Heart right ventricle (tissue), 16 donors: ENCODE data around the gene UTP3. TPM values are rescaled to one million over a fixed set of nuclear protein-coding genes. Genes with fewer than 3 reads are reported as not detected.

ENCODE experiments used
- ATAC-seq, 8 donors: fragments of 200-7000 bp; cut with Tn5 transposase; one replicate each; pipeline ENCODE4 v1.9.1; 2020; ENCODE audit warnings: mild to moderate bottlenecking in 8 of 8, moderate library complexity in 8 of 8, moderate number of reproducible peaks in 1 of 8
- DNase-seq, 2 donors: peaks; one replicate each; pipeline ENCODE4 v3.0.0-alpha.2; 2020
- H3K27ac ChIP-seq, 10 donors: fragments of 200-600 bp; sonication (generic) in 2 of 10; one replicate each; pipeline versions ENCODE4 v1.5.0 to v1.8.0; 2020 to 2022; ENCODE audit warnings: mild to moderate bottlenecking in 3 of 10
- H3K27me3 ChIP-seq, 7 donors: fragments of 200-600 bp; one replicate each; pipeline ENCODE4 v1.8.0; 2021 to 2022; ENCODE audit warnings: mild to moderate bottlenecking in 2 of 7
- H3K36me3 ChIP-seq, 9 donors: fragments of 200-600 bp; sonication (generic) in 1 of 9; one replicate each; pipeline versions ENCODE4 v1.5.0 to v1.8.0; 2020 to 2022; ENCODE audit warnings: mild to moderate bottlenecking in 2 of 9
- H3K4me1 ChIP-seq, 9 donors: fragments of 200-600 bp; sonication (generic) in 1 of 9; one replicate each; pipeline versions ENCODE4 v1.5.0 to v1.8.0; 2020 to 2022; ENCODE audit warnings: mild to moderate bottlenecking in 4 of 9
- H3K4me3 ChIP-seq, 10 donors: fragments of 200-600 bp; sonication (generic) in 2 of 10; one replicate each; pipeline versions ENCODE4 v1.5.0 to v1.8.0; 2020 to 2022; ENCODE audit warnings: mild to moderate bottlenecking in 7 of 10, moderate library complexity in 2 of 10
- H3K9me3 ChIP-seq, 11 donors: fragments of 200-600 bp in 10 of 11; sonication (generic) in 2 of 11; one replicate each; pipeline versions ENCODE4 v1.5.0 to v1.8.0; 2013 to 2022; ENCODE audit warnings: mild to moderate bottlenecking in 2 of 11, control low read depth in 1 of 11, moderate library complexity in 1 of 11
- whole genome bisulfite sequencing, 2 donors: extraction: QIAGEN DNeasy Blood & Tissue Kit; methylation state at CpG; one replicate each; pipeline ENCODE4 v1.1.7; 2013; ENCODE audit warnings: inconsistent platforms in 1 of 2; 5-methylcytosine and 5-hydroxymethylcytosine counted together
- intact Hi-C, 10 donors: fragments of 100-400 bp; cut with DNase I; formaldehyde crosslinking; loops; one replicate each; pipeline versions ENCODE4 v1.11.1 to v1.14.2; 2022
- polyA plus RNA-seq, 2 donors: library from polyadenylated mRNA; stranded (reverse); fragments of 200-250 nt; gene quantifications; one replicate each; pipeline ENCODE4 v1.2.3, GENCODE V29; 2013
- total RNA-seq, 10 donors: library from RNA; stranded (reverse); fragmentation: NEBNext Ultra II Directional in 3 of 10; extraction: Animal tissue kit (Norgen Biotek cat#: 25700) in 3 of 10; gene quantifications; one replicate each; pipeline versions ENCODE4 v1.2.1 to v1.2.4, GENCODE V29; 2021 to 2023
- TF ChIP-seq, protein P1 (sequence below), 9 donors: fragments of 200-600 bp; sonication (generic) in 2 of 9; IDR thresholded peaks; one replicate each; pipeline versions ENCODE4 v1.5.0 to v1.8.0; 2021 to 2022; ENCODE audit warnings: antibody characterized with exemption in 9 of 9, mild to moderate bottlenecking in 5 of 9, moderate library complexity in 1 of 9
- donor health status: Arrhythmogenic right ventricular cardiomyopathy.
- donor health status: ischemic (EF 13 %, LVEDD 7.1; RV severe dilation, severe dysfunction).
- donor health status: healthy with polysubstance abuse.
- donor health status: DM: no; HTN: yes; CAD: no.
- donor health status: DM: no; HTN: no; CAD: no.
- donor health status: ischemic (EF 25% LVEDD 6.9; RV normal size, moderate dysfunction).
- donor health status: ischemic (EF 25% LVEDD 5.7; RV mildly dilated, moderate dysfunction).
- donor health status: healthy.
- donor health status: DM: yes; HTN: yes; CAD: no.
- donor health status: Ischemic cardiomyopathy.
- donor health status: ischemic (EF 35%, LVEDD 5.7; RV mildly dilated, moderate dysfunction).
- donor health status: nonischemic (EF 11% LVEDD 7.7; RV severe dilation, severe dysfunction).
- donor health status: DM: yes; HTN: yes; CAD: no.
- donor health status: PGD.
- donor health status: ischemic (EF 29% LVEDD 5.4; RV normal size, mild dysfunction).
- donor health status: nonischemic (EF 23%, LVEDD 6.1; RV moderate dilation, normal function).

UTP3 gene
- total and polyA plus RNA-seq, 12 donors, result 12.9 to 20.4 (median 17.4) TPM

DNA sequence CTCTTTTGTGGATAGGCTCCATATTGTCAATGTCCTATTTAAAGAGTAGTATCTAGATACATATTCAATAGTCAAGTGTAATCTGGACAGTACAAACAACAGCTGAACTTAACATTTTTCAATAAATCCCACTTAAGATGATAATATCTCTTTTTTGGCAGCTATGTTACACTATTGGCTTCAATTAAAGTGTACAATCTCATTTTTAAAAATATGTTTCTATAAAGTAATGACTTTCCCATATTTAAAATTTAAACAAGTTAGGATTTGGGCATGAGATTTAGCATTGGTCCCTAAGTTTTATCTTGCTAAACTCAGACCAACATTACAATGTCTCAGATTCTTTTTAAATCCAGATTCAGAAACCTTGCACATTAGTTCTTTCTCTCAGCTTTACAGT is 14.1 kb upstream of the UTP3 start:
- no peak for ATAC-seq
- TF ChIP-seq, protein P1, sequence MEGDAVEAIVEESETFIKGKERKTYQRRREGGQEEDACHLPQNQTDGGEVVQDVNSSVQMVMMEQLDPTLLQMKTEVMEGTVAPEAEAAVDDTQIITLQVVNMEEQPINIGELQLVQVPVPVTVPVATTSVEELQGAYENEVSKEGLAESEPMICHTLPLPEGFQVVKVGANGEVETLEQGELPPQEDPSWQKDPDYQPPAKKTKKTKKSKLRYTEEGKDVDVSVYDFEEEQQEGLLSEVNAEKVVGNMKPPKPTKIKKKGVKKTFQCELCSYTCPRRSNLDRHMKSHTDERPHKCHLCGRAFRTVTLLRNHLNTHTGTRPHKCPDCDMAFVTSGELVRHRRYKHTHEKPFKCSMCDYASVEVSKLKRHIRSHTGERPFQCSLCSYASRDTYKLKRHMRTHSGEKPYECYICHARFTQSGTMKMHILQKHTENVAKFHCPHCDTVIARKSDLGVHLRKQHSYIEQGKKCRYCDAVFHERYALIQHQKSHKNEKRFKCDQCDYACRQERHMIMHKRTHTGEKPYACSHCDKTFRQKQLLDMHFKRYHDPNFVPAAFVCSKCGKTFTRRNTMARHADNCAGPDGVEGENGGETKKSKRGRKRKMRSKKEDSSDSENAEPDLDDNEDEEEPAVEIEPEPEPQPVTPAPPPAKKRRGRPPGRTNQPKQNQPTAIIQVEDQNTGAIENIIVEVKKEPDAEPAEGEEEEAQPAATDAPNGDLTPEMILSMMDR (IDR thresholded peaks at IDR 0.05), result no peak
- intact Hi-C loops, result no loop called here
- no peaks in the 10 kb centered on the region for H3K4me1 ChIP-seq
- H3K36me3 ChIP-seq, result no peaks in the 10 kb centered on the region
- H3K4me3 ChIP-seq, result no peak overlapping the region
- DNase-seq, result no peak
- H3K27me3 ChIP-seq, result no peaks in the 10 kb centered on the region
- no peaks in the 10 kb centered on the region for H3K9me3 ChIP-seq
- H3K27ac ChIP-seq, result no peak overlapping the region

DNA sequence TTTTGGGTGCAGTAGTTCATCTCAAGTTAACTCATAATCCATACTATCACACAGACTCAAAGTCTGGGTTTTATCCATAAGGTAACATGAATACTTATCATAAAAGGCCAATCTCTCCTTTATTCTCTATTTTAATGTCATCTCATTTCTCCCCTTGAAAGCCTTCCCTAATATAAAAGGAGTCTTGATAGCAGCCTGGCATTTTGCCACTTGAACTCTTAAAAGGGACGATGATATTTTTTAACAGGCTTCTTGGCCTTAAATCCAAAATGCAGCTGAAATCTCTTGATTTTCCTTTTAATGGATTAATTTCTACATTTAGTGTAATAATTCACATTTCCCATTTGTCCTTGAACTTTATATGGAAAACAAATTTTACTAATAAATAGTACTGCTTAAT is 13.6 kb upstream of the UTP3 start:
- Histone ChIP-seq H3K36me3 (no peaks in the 10 kb centered on the region), H3K27ac (no peak overlapping the region), H3K4me3 (no peak overlapping the region), H3K9me3 (no peaks in the 10 kb centered on the region), H3K27me3 (no peaks in the 10 kb centered on the region), H3K4me1 (no peaks in the 10 kb centered on the region)
- WGBS, 2 donors, result 18 to 31% methylated on average over 1 of the region's 1 CpG
- TF ChIP-seq, protein P1 (IDR thresholded peaks at IDR 0.05), result no peak
- no peak for ATAC-seq
- no peak for DNase-seq
- intact Hi-C loops, result no loop called here

DNA sequence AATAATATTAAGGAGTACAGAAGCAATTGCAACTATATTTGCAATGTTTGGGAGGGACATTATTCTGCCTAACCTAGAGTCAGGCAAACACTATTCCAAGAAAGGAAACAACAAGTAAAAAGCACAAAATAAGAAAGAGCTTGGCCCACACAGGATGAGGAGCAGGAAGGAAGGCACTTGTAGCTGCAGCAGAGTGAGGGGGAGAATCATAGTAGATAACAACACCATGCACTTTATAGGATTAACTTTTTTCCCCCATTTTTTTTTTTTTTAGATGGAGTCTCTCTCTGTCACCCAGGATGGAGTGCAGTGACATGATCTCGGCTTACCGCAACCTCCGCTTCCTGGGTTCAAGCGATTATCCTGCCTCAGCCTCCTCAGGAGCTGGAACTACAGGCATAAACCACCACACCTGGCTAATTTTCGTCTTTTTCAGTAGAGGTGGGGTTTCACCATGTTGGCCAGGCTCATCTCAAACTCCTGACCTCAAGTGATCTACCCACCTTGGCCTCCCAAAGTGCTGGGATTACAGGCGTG is 11.7 kb upstream of the UTP3 start:
- ATAC-seq, result no peak
- Histone ChIP-seq H3K4me1 (no peaks in the 10 kb centered on the region), H3K4me3 (no peak overlapping the region), H3K27ac (no peak overlapping the region), H3K27me3 (no peaks in the 10 kb centered on the region), H3K36me3 (no peaks in the 10 kb centered on the region), H3K9me3 (no peaks in the 10 kb centered on the region)
- no peak for DNase-seq
- intact Hi-C loops, result no loop called here
- 90% methylated on average over 6 of the region's 6 CpGs for WGBS, 2 donors
- TF ChIP-seq, protein P1 (IDR thresholded peaks at IDR 0.05), result no peak

DNA sequence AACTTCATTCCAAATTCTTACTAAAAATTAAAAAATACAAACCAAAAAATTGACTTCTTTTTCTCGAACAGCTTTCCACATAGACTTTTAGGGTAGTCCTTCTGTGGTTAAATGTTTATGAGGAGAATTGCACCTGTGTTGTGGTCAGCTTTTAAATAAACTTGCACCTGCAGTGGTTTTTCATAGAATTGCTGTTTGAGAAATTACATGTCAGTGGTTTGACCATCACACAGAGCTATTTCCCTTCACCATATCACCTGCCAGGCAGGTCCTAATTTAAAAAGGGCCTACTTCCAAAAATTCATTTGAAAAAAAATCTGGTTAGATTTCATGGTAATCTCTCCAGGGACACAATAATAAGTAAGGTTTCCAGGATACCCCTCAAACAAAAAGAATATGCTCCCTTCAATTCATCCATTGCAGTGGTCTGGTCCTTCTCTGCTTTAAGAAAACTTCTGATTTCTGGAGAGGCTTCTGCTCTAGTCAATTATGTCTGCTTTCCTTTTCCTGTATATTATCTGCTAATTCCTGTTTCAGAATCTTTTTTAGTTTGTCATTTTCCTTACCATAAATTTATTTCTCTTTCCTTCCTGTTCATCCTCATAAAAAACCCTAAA is 9.8 kb upstream of the UTP3 start:
- intact Hi-C loops, result no loop called here
- Histone ChIP-seq H3K27me3 (no peaks in the 10 kb centered on the region), H3K4me1 (no peaks in the 10 kb centered on the region), H3K27ac (no peak overlapping the region), H3K4me3 (no peak overlapping the region), H3K9me3 (no peaks in the 10 kb centered on the region), H3K36me3 (no peaks in the 10 kb centered on the region)
- 92 to 100% methylated on average over 1 of the region's 1 CpG for WGBS, 2 donors
- DNase-seq, result no peak
- ATAC-seq, result no peak
- TF ChIP-seq, protein P1 (IDR thresholded peaks at IDR 0.05), result no peak
